K562 (cell line): Measurements from ENCODE around the gene SGSM2. TPM values are rescaled to one million over a fixed set of nuclear protein-coding genes. Genes with fewer than 3 reads are reported as not detected.
A peak's percentile ranks its signal among the peaks of the same experiment; 100 is the strongest.

Experiments used
- ATAC-seq: fragments of 200-7000 bp; cut with Tn5 transposase; 3 replicates; pipeline ENCODE4 v1.9.1; 2020; ENCODE audit warnings: moderate library complexity
- BruUV-seq: library from RNA; stranded (reverse); fragments of 400-500 nt; replicated peaks from 2 replicates; lab custom pipeline; 2021; lab: Mats Ljungman, UMichigan
- CTCF ChIA-PET: fragments of 300-600 bp; formaldehyde crosslinking; extraction: SDS; loops from one replicate; lab custom pipeline; 2021; ENCODE audit warnings: low intra/inter-chr PET ratio; lab: Yijun Ruan, JAX
- POLR2A ChIA-PET: fragments of 300-600, 350-650 bp; sonication (Branson Sonifier 250); formaldehyde crosslinking; extraction: SDS; loops from one replicate; lab custom pipeline; 2021; ENCODE audit warnings: antibody characterized with exemption, inconsistent platforms; lab: Yijun Ruan, JAX
- DNase-seq, 4 experiments: peaks; one replicate each; pipeline versions ENCODE4 v3.0.0 to v3.0.0-alpha.2; 2011 to 2018; ENCODE audit warnings: low spot score in 3 of 4, mixed read lengths in 3 of 4; ENCODE audit errors: extremely low read depth in 1 of 4
- FAIRE-seq: peaks from 2 replicates; lab custom pipeline; 2011; peaks lifted over from hg19 to GRCh38; lab: Jason Lieb, UNC
- H2AFZ ChIP-seq: 2 replicates; pipeline ENCODE4 v1.6.0; 2011; ENCODE audit warnings: low read depth, low read length, control low read depth, inconsistent platforms
- H3K27ac ChIP-seq: fragments of 200-600 bp; 3 replicates; pipeline ENCODE4 v1.8.0; 2011; ENCODE audit warnings: low read depth, mild to moderate bottlenecking, control low read depth, inconsistent platforms, low read length, moderate library complexity, mixed read lengths; ENCODE audit errors: extremely low read depth
- H3K27me3 ChIP-seq, 2 experiments: fragments of 300-600 bp in 1 of 2; 2 replicates in 1 of 2; 3 replicates in 1 of 2; pipeline versions ENCODE4 v1.6.0 to v1.8.0; 2011; ENCODE audit warnings: inconsistent platforms in 2 of 2, low read length in 2 of 2, mild to moderate bottlenecking in 1 of 2, mixed read lengths in 1 of 2, moderate library complexity in 1 of 2; ENCODE audit not compliant: control insufficient read depth in 2 of 2, insufficient read depth in 2 of 2
- H3K36me3 ChIP-seq: fragments of 300-600 bp; 3 replicates; pipeline ENCODE4 v1.8.0; 2011; ENCODE audit warnings: mild to moderate bottlenecking, low read length, inconsistent platforms; ENCODE audit not compliant: control insufficient read depth, insufficient read depth
- H3K4me1 ChIP-seq, 2 experiments: fragments of 200-600 bp in 1 of 2; replicated peaks in 1 of 2; 2 replicates in 1 of 2; 3 replicates in 1 of 2; pipeline versions ENCODE4 v1.5.1 to v1.8.0; 2011; ENCODE audit warnings: inconsistent platforms in 2 of 2, low read length in 2 of 2, mild to moderate bottlenecking in 1 of 2, mixed read lengths in 1 of 2, moderate library complexity in 1 of 2; ENCODE audit not compliant: control insufficient read depth in 2 of 2, insufficient read depth in 2 of 2
- H3K4me2 ChIP-seq: 2 replicates; pipeline ENCODE4 v1.6.1; 2011; ENCODE audit warnings: low read length, control low read depth, inconsistent platforms, mixed read lengths; ENCODE audit not compliant: insufficient read depth
- H3K4me3 ChIP-seq: fragments of 200-600 bp; sonication (generic), shearing (Covaris generic); 2 replicates; pipeline ENCODE4 v1.5.1; 2016; ENCODE audit warnings: control low read depth, inconsistent platforms
- H3K79me2 ChIP-seq: fragments of 200-600 bp; 3 replicates; pipeline ENCODE4 v1.8.0; 2011; ENCODE audit warnings: low read length, inconsistent platforms; ENCODE audit not compliant: control insufficient read depth, insufficient read depth
- H3K9ac ChIP-seq, 2 experiments: 2 replicates each; pipeline versions ENCODE4 v1.6.0 to v1.6.1; 2011; ENCODE audit warnings: low read depth in 2 of 2, low read length in 2 of 2, control low read depth in 1 of 2, inconsistent platforms in 1 of 2, mild to moderate bottlenecking in 1 of 2, mixed read lengths in 1 of 2; ENCODE audit not compliant: insufficient read depth in 1 of 2
- H3K9me1 ChIP-seq: one replicate; pipeline ENCODE4 v1.6.0; 2011; ENCODE audit warnings: inconsistent platforms, mild to moderate bottlenecking, low read length, moderate library complexity; ENCODE audit not compliant: control insufficient read depth, insufficient read depth
- H3K9me3 ChIP-seq: replicated peaks from 2 replicates; pipeline ENCODE4 v1.5.1; 2011; ENCODE audit warnings: low read depth, low read length, inconsistent platforms; ENCODE audit not compliant: control insufficient read depth, insufficient read depth
- H4K20me1 ChIP-seq: replicated peaks from 2 replicates; pipeline ENCODE4 v1.6.1; 2011; ENCODE audit warnings: low read length, inconsistent platforms, mixed read lengths; ENCODE audit not compliant: control insufficient read depth, insufficient read depth
- ARHGAP35 ChIP-seq: fragments of 450-650 bp; IDR thresholded peaks from 2 replicates; pipeline ENCODE4 v1.6.1; 2018; ENCODE audit not compliant: partially characterized antibody
- CBFB ChIP-seq: sonication (generic); formaldehyde crosslinking; IDR thresholded peaks from 2 replicates; pipeline ENCODE4 v1.4.0; 2020; ENCODE audit warnings: mild to moderate bottlenecking, missing genetic modification reagents
- SP2 ChIP-seq: IDR thresholded peaks from 2 replicates; pipeline ENCODE4 v1.6.1; 2011; ENCODE audit warnings: mild to moderate bottlenecking, low read depth, low read length, moderate library complexity; ENCODE audit not compliant: poor library complexity, severe bottlenecking; ENCODE audit errors: extremely low read depth
- U2AF2 ChIP-seq: fragments of 200-400 bp; formaldehyde crosslinking; optimal IDR thresholded peaks from 2 replicates; pipeline ENCODE3; 2017; ENCODE audit warnings: low read depth, mild to moderate bottlenecking, low read length
- ZNF232 ChIP-seq: sonication (generic); formaldehyde crosslinking; IDR thresholded peaks from 2 replicates; pipeline ENCODE4 v1.8.0; 2022; ENCODE audit warnings: mild to moderate bottlenecking, missing genetic modification reagents
- ZNF668 ChIP-seq: fragments of 250-450 bp; sonication (Bioruptor Pico); IDR thresholded peaks from 2 replicates; pipeline ENCODE4 v1.8.0; 2022; ENCODE audit warnings: mild to moderate bottlenecking, inconsistent platforms
- WGBS: fragments of 100-300 bp; shearing (Covaris generic); methylation state at CpG from one replicate; pipeline ENCODE4 v1.1.6; 2016; ENCODE audit warnings: low coverage, mixed read lengths; ENCODE audit not compliant: insufficient coverage; ENCODE audit errors: missing lambda C conversion rate; 5-methylcytosine and 5-hydroxymethylcytosine counted together
- in situ Hi-C: fragments of 300-500 bp; cut with MboI; formaldehyde crosslinking; loops from 4 replicates; pipeline ENCODE4 v1.15.0; 2018; ENCODE audit warnings: inconsistent platforms, mixed read lengths
- intact Hi-C: fragments of 100-400 bp; cut with micrococcal nuclease; formaldehyde crosslinking; loops from 2 replicates; pipeline ENCODE4 v1.14.2; 2022
- polyA plus RNA-seq, 8 experiments: library from polyadenylated mRNA; depleted of rRNA in 4 of 8; stranded (reverse) in 5 of 8; unstranded in 3 of 8; fragments of >200 nt; fragmentation: Nextera tagmentation in 2 of 8; fragmentation: Illumina TruSeq in 1 of 8; extraction: Ambion mirVana in 2 of 8; extraction: Trizol in 1 of 8; gene quantifications; 2 replicates each; pipeline versions ENCODE4 v1.2.1 to v1.2.3, GENCODE V29; 2011 to 2014; ENCODE audit warnings: inconsistent platforms in 1 of 8, missing spikeins in 1 of 8
- total RNA-seq, 7 experiments: library from RNA; depleted of rRNA in 6 of 7; stranded (reverse); fragments of >200 nt in 6 of 7; fragmentation: Illumina TruSeq in 2 of 7; extraction: Trizol in 2 of 7; gene quantifications; 2 replicates each; pipeline versions ENCODE4 v1.2.1 to v1.2.3, GENCODE V29; 2011 to 2021; ENCODE audit warnings: low replicate concordance in 1 of 7
- TF ChIP-seq, protein P1 (sequence below): fragments of 200-800 bp; sonication (Bioruptor generic); IDR thresholded peaks from 2 replicates; pipeline ENCODE4 v1.6.1; 2017; ENCODE audit warnings: missing genetic modification characterization, missing compliant biosample characterization
- TF ChIP-seq, protein P2 (sequence below): fragments of 450-650 bp; IDR thresholded peaks from 2 replicates; pipeline ENCODE4 v1.6.1; 2016; ENCODE audit warnings: borderline replicate concordance

Gene SGSM2
- total and polyA plus RNA-seq, 9 of the 15 experiments (the other 6 are each of a cell fraction or from before 2014, with no cell fraction given): 0.20 to 26.3 (median 14.8) TPM

DNA sequence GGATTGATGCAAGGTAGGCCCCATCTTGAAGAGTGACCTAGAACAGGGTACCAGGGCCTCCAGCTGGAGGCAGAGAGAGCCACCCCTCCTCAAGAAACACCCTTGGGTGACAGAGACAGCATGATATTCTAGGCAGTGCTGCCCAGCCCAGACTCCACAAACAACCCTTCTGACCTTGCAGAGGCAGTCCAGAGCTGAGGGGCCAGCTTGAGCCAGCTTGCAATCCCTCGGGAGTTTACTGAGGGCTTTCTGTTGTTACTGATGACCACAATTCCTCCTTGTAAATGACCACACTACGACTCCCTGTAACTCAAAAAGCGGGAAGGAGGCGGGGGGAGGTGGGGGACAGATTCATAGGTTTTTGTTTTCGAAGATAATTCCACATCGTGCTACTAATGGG, 82.2 kb downstream of the SGSM2 start:
- Histone ChIP-seq H3K36me3 (peaks cover 56% of the 10 kb centered on the region; the same call in 2 of the 3 replicates), H4K20me1 (no peaks in the 10 kb centered on the region), H3K4me1 (no peaks in the 10 kb centered on the region; a peak in 1 of 5 replicates), H3K79me2 (no peaks in the 10 kb centered on the region), H3K9me3 (no peaks in the 10 kb centered on the region)
- in situ Hi-C loops (no loop called here), intact Hi-C loops (no loop called here)
- CTCF ChIA-PET: no interaction called here
- ATAC-seq (no peak), FAIRE-seq (no peak), DNase-seq (no peak)
- POLR2A ChIA-PET: interaction anchor here (0.6 to 1.3 kb wide), 4 partner anchors 13 to 26 kb away, joined by 3 to 5 read pairs (median 3); no protein-coding TSS in a partner anchor
- WGBS: 97% methylated on average over 6 of the region's 6 CpGs
- TF ChIP-seq, protein P1, sequence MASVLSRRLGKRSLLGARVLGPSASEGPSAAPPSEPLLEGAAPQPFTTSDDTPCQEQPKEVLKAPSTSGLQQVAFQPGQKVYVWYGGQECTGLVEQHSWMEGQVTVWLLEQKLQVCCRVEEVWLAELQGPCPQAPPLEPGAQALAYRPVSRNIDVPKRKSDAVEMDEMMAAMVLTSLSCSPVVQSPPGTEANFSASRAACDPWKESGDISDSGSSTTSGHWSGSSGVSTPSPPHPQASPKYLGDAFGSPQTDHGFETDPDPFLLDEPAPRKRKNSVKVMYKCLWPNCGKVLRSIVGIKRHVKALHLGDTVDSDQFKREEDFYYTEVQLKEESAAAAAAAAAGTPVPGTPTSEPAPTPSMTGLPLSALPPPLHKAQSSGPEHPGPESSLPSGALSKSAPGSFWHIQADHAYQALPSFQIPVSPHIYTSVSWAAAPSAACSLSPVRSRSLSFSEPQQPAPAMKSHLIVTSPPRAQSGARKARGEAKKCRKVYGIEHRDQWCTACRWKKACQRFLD: no peak
- TF ChIP-seq ARHGAP35 (no peak), U2AF2 (no peak), ZNF668 (CRISPR knock-in tag) (no peak), CBFB (no peak), SP2 (no peak), ZNF232 (CRISPR knock-in tag) (no peak)
- TF ChIP-seq, protein P2, sequence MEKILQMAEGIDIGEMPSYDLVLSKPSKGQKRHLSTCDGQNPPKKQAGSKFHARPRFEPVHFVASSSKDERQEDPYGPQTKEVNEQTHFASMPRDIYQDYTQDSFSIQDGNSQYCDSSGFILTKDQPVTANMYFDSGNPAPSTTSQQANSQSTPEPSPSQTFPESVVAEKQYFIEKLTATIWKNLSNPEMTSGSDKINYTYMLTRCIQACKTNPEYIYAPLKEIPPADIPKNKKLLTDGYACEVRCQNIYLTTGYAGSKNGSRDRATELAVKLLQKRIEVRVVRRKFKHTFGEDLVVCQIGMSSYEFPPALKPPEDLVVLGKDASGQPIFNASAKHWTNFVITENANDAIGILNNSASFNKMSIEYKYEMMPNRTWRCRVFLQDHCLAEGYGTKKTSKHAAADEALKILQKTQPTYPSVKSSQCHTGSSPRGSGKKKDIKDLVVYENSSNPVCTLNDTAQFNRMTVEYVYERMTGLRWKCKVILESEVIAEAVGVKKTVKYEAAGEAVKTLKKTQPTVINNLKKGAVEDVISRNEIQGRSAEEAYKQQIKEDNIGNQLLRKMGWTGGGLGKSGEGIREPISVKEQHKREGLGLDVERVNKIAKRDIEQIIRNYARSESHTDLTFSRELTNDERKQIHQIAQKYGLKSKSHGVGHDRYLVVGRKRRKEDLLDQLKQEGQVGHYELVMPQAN: no peak
- TF ChIP-seq, all 486 proteins: peak for 0
- Histone ChIP-seq H3K9ac (0 out of 4 replicates have a peak overlapping the region, but pooled peaks of 1 of the 2 experiments have one; percentile 23), H3K4me3 (no peak overlapping the region), H2AFZ (no peak overlapping the region), H3K27me3 (no peaks in the 10 kb centered on the region), H3K9me1 (no peaks in the 10 kb centered on the region), H3K4me2 (no peak overlapping the region), H3K27ac (no peak overlapping the region)
- BruUV-seq: no TSS peak
